Activated B cell treated with CpG ODN at 0.5 μM for 24 hours (primary cell): Measurements from ENCODE around the gene DNAJC30. TPM values are rescaled to one million over a fixed set of nuclear protein-coding genes. Genes with fewer than 3 reads are reported as not detected.

Source experiments
- ATAC-seq: fragments of 200-7000 bp; cut with Tn5 transposase; one replicate; pipeline ENCODE4 v1.10.0; 2021; ENCODE audit warnings: low read depth, mild to moderate bottlenecking, moderate library complexity
- CTCF ChIA-PET: fragments of 350-600 bp; sonication (Branson Sonifier 250); formaldehyde crosslinking; loops from one replicate; lab custom pipeline; 2021; ENCODE audit warnings: antibody characterized with exemption; lab: Charles Lee
- POLR2A ChIA-PET: fragments of 350-600 bp; sonication (Branson Sonifier 250); formaldehyde crosslinking; loops from one replicate; lab custom pipeline; 2021; ENCODE audit warnings: antibody characterized with exemption; lab: Charles Lee
- DNase-seq: peaks from one replicate; pipeline ENCODE4 v3.0.0; 2022
- H3K27ac Mint-ChIP-seq: one replicate; pipeline ENCODE4 v1.8.0; 2020; ENCODE audit warnings: mixed read lengths
- H3K27me3 Mint-ChIP-seq: one replicate; pipeline ENCODE4 v1.8.0; 2021; ENCODE audit warnings: mixed read lengths
- H3K36me3 Mint-ChIP-seq: one replicate; pipeline ENCODE4 v1.8.0; 2021; ENCODE audit warnings: low read depth, mixed read lengths
- H3K4me1 Mint-ChIP-seq: one replicate; pipeline ENCODE4 v1.8.0; 2021; ENCODE audit warnings: mixed read lengths
- H3K4me3 Mint-ChIP-seq: one replicate; pipeline ENCODE4 v1.8.0; 2020; ENCODE audit warnings: mild to moderate bottlenecking, mixed read lengths
- H3K9me3 Mint-ChIP-seq: one replicate; pipeline ENCODE4 v1.8.0; 2020; ENCODE audit warnings: mixed read lengths
- intact Hi-C: fragments of 100-400 bp; cut with micrococcal nuclease; formaldehyde crosslinking; loops from one replicate; pipeline ENCODE4 v1.15.1; 2024
- total RNA-seq: library from RNA; stranded (reverse); gene quantifications from 2 replicates; pipeline ENCODE4 v1.2.3, GENCODE V29; 2022
- TF ChIP-seq, protein P1 (sequence below): fragments of 200-600 bp; IDR thresholded peaks from one replicate; pipeline ENCODE4 v1.8.0; 2022; ENCODE audit warnings: antibody characterized with exemption, mild to moderate bottlenecking

DNAJC30 gene
- total RNA-seq, 1 donor from 2014 or later = 14.2 TPM

DNA sequence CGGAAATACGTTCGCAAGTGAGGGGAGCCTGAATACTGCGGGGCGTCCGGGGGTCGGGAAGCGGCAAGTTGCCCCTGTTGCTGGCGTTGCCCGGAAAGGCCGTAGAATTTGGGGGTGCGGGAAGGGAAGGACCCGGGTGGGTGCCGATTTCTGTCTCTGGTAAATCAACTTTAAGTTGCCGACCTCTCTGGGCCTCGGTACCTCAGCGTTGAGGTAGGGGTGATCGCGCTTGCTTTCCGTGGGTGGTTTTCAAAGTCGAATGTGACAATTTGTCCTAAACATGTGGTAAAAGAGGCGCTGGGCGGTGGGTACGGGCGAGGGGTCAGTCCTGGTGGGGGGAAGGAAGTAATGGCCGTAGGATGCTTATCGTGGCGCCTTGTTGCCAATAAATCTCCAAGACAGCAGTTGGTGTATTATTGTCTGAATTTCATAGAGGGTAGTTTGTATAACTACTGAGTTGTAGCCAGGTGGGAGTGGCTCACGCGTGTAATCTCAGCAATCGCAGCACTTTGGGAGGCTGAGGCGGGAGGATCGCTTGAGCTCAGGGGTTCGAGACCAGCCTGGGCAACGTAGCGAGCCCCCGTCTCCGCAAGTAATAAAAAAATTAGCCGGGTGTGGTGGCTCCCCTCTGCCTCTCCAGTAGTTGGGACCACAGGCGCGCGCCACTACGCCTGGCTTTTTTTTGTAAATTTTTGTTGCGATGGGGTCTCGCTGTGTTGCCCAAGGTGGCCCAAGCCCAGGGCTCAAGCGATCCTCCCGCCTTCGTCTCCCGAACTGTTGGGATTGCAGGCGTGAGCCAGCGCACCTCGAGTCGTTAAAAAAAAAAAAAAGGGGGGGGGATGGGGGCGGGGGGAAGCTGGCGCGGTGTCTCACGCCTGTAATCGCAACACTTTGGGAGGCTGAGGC, 788 bp upstream of the DNAJC30 start:
- H3K9me3 Mint-ChIP-seq = no peaks in the 10 kb centered on the region
- POLR2A ChIA-PET = interaction anchor here (0.6 to 1.0 kb wide), 4 partner anchors 9 to 22 kb away, joined by 3 read pairs; no protein-coding TSS in a partner anchor
- peaks cover 42% of the 10 kb centered on the region for H3K36me3 Mint-ChIP-seq
- intact Hi-C loops = loop anchor here (1.0 to 2.0 kb wide), 6 partner anchors 17 to 855 kb away; partner anchors contain the start of genes ABHD11, BAZ1B, TBL2 and TYW1B
- no peaks in the 10 kb centered on the region for H3K27me3 Mint-ChIP-seq
- H3K4me3 Mint-ChIP-seq = peak overlapping the region; percentile 97
- H3K4me1 Mint-ChIP-seq = peaks cover 33% of the 10 kb centered on the region
- peak overlapping the region; percentile 95 for H3K27ac Mint-ChIP-seq
- CTCF ChIA-PET = no interaction called here
- DNase-seq = no peak
- TF ChIP-seq, protein P1, sequence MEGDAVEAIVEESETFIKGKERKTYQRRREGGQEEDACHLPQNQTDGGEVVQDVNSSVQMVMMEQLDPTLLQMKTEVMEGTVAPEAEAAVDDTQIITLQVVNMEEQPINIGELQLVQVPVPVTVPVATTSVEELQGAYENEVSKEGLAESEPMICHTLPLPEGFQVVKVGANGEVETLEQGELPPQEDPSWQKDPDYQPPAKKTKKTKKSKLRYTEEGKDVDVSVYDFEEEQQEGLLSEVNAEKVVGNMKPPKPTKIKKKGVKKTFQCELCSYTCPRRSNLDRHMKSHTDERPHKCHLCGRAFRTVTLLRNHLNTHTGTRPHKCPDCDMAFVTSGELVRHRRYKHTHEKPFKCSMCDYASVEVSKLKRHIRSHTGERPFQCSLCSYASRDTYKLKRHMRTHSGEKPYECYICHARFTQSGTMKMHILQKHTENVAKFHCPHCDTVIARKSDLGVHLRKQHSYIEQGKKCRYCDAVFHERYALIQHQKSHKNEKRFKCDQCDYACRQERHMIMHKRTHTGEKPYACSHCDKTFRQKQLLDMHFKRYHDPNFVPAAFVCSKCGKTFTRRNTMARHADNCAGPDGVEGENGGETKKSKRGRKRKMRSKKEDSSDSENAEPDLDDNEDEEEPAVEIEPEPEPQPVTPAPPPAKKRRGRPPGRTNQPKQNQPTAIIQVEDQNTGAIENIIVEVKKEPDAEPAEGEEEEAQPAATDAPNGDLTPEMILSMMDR = no peak
- no peak for ATAC-seq

DNA sequence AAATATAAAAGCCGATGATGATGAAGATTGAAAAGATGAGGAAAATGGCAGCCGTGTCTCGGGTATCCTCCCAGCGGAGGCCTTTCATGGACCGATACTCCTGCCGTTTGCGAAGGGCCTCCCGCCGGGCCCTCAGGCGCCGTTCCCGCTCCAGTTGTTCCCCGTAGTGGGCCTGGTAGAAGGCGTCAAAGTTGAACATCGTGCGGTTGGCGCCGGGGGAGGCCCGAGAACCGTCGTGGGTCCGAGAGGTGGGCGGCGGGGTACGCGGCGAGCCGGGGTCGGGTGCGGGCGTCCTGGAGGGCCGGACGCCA, 553 bp downstream of the DNAJC30 start:
- ATAC-seq = no peak
- Mint-ChIP-seq H3K4me3 (peak overlapping the region; percentile 97), H3K27ac (peak overlapping the region; percentile 95), H3K27me3 (no peaks in the 10 kb centered on the region), H3K4me1 (peaks cover 28% of the 10 kb centered on the region), H3K36me3 (peaks cover 45% of the 10 kb centered on the region), H3K9me3 (no peaks in the 10 kb centered on the region)
- ChIA-PET CTCF (no interaction called here), POLR2A (no interaction called here)
- intact Hi-C loops = loop anchor here (1.0 to 2.0 kb wide), 6 partner anchors 15 to 854 kb away; partner anchors contain the start of genes ABHD11, BAZ1B, TBL2 and TYW1B
- TF ChIP-seq, protein P1 = no peak
- DNase-seq = no peak

GRCh38 chr7:73681031-73681430, 2.2 kb downstream of the DNAJC30 start:
- Mint-ChIP-seq H3K27me3 (no peaks in the 10 kb centered on the region), H3K9me3 (no peaks in the 10 kb centered on the region), H3K4me1 (peaks cover 27% of the 10 kb centered on the region), H3K27ac (no peak overlapping the region), H3K4me3 (peak overlapping the region; percentile 97), H3K36me3 (peaks cover 33% of the 10 kb centered on the region)
- CTCF ChIA-PET = no interaction called here
- intact Hi-C loops = no loop called here
- POLR2A ChIA-PET = interaction anchor here (0.6 to 0.7 kb wide), 4 partner anchors 10 to 107 kb away, joined by 3 read pairs; no protein-coding TSS in a partner anchor
- TF ChIP-seq, protein P1 = no peak
- no peak for ATAC-seq
- no peak for DNase-seq

GRCh38 chr7:73680501-73680900, 2.8 kb downstream of the DNAJC30 start:
- no peak for DNase-seq
- ChIA-PET CTCF (no interaction called here), POLR2A (interaction anchor here (0.6 to 0.7 kb wide), 4 partner anchors 11 to 107 kb away, joined by 3 read pairs; no protein-coding TSS in a partner anchor)
- intact Hi-C loops = no loop called here
- H3K27me3 Mint-ChIP-seq = no peaks in the 10 kb centered on the region
- H3K9me3 Mint-ChIP-seq = no peaks in the 10 kb centered on the region
- TF ChIP-seq, protein P1 = no peak
- no peak for ATAC-seq
- H3K4me3 Mint-ChIP-seq = no peak overlapping the region
- no peak overlapping the region for H3K27ac Mint-ChIP-seq
- peaks cover 32% of the 10 kb centered on the region for H3K36me3 Mint-ChIP-seq
- H3K4me1 Mint-ChIP-seq = peaks cover 26% of the 10 kb centered on the region

DNA sequence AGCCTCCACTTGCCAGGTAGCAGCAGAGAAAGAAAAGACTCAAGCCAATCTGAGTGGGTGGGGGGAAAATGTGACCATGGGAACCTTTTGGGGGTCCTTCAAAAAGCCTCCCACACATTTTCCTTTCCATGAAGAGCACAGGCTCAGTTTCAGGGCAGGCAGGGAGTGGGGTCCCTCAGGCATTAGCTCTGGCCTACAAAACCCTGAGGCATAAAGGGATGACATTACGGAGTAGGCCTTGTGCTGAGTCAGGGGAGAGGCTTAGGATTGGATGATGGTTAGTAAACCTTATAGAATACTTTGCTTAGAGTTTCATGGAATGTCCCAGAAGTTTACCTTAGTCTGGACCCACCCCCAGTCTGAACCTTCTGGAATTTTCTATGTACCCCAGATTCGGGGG, 3.5 kb downstream of the DNAJC30 start:
- no peak overlapping the region for H3K27ac Mint-ChIP-seq
- H3K36me3 Mint-ChIP-seq = peaks cover 32% of the 10 kb centered on the region
- ChIA-PET CTCF (no interaction called here), POLR2A (no interaction called here)
- DNase-seq (no peak), ATAC-seq (no peak)
- no peak overlapping the region for H3K4me3 Mint-ChIP-seq
- no peaks in the 10 kb centered on the region for H3K9me3 Mint-ChIP-seq
- intact Hi-C loops = no loop called here
- H3K27me3 Mint-ChIP-seq = no peaks in the 10 kb centered on the region
- TF ChIP-seq, protein P1 = no peak
- peaks cover 26% of the 10 kb centered on the region for H3K4me1 Mint-ChIP-seq
